Right lobe of liver (tissue), 6 donors: ENCODE data around the gene EMP1. TPM values are rescaled to one million over a fixed set of nuclear protein-coding genes. Genes with fewer than 3 reads are reported as not detected.

Experiments
- ATAC-seq, 4 donors: fragments of 200-7000 bp; cut with Tn5 transposase; one replicate each; pipeline ENCODE4 v1.9.1; 2020; ENCODE audit warnings: mild to moderate bottlenecking in 4 of 4, moderate library complexity in 4 of 4
- DNase-seq, 3 donors: peaks; one replicate each; pipeline ENCODE4 v3.0.0-alpha.2; 2020
- H3K27ac ChIP-seq, 3 donors: fragments of 200-600 bp; one replicate each; pipeline ENCODE4 v1.8.0; 2022
- H3K27me3 ChIP-seq, 2 donors: fragments of 200-600 bp; one replicate each; pipeline ENCODE4 v1.8.0; 2022
- H3K36me3 ChIP-seq, 4 donors: fragments of 200-600 bp; sonication (generic) in 1 of 4; one replicate each; pipeline versions ENCODE4 v1.5.1 to v1.8.0; 2017 to 2022; ENCODE audit warnings: control low read depth in 1 of 4
- H3K4me1 ChIP-seq, 4 donors: fragments of 200-600 bp; sonication (generic) in 1 of 4; one replicate each; pipeline versions ENCODE4 v1.5.1 to v1.8.0; 2017 to 2022; ENCODE audit warnings: control low read depth in 1 of 4
- H3K4me3 ChIP-seq, 3 donors: fragments of 200-600 bp; one replicate each; pipeline ENCODE4 v1.8.0; 2022
- H3K9me3 ChIP-seq, 4 donors: fragments of 200-600 bp; sonication (generic) in 1 of 4; one replicate each; pipeline versions ENCODE4 v1.5.1 to v1.8.0; 2017 to 2022; ENCODE audit warnings: control low read depth in 1 of 4
- CTCF ChIP-seq, 4 donors: fragments of 200-600 bp in 3 of 4; fragments of 450-650 bp in 1 of 4; IDR thresholded peaks; one replicate each; pipeline versions ENCODE4 v1.5.1 to v1.8.0; 2016 to 2022; ENCODE audit warnings: antibody characterized with exemption in 4 of 4, mild to moderate bottlenecking in 2 of 4
- POLR2A ChIP-seq: fragments of 450-650 bp; IDR thresholded peaks from one replicate; pipeline ENCODE4 v1.6.1; 2017; ENCODE audit warnings: antibody characterized with exemption, mild to moderate bottlenecking
- WGBS: methylation state at CpG from one replicate; pipeline ENCODE4 v1.1.6; 2018; ENCODE audit warnings: low coverage, low lambda C conversion rate; ENCODE audit not compliant: insufficient coverage; ENCODE audit errors: missing lambda C conversion rate; 5-methylcytosine and 5-hydroxymethylcytosine counted together
- intact Hi-C, 2 donors: fragments of 100-400 bp; cut with DNase I; formaldehyde crosslinking; loops; one replicate each; pipeline versions ENCODE4 v1.11.2 to v1.14.1; 2022
- total RNA-seq, 6 experiments: library from RNA; depleted of rRNA in 2 of 6; stranded (reverse); fragments of >200 nt in 2 of 6; fragmentation: NEBNext Ultra II Directional in 3 of 6; extraction: Animal tissue kit (Norgen Biotek cat#: 25700) in 3 of 6; gene quantifications; one replicate each; pipeline versions ENCODE4 v1.1.0 to v1.2.4, GENCODE V29; 2016 to 2023
- donor health status: DM: no; HTN: yes; CAD: no.
- donor health status: DM: no; HTN: no; CAD: no.
- donor health status: DM: no; HTN: no; CAD: no.
- donor health status: DM: no; HTN: yes; CAD: no.
- donor health status: DM: no; HTN: yes; CAD: no.

The EMP1 gene
- total RNA-seq, 6 experiments from 2014 or later = 3.1 to 25.0 (median 14.5) TPM

- ATAC-seq (no peak), DNase-seq (no peak)
- H3K27ac ChIP-seq = no peak overlapping the region
- TF ChIP-seq CTCF (IDR thresholded peaks at IDR 0.05) (no peak), POLR2A (no peak)
- no peaks in the 10 kb centered on the region for H3K27me3 ChIP-seq
- no peak overlapping the region for H3K4me3 ChIP-seq
- no peaks in the 10 kb centered on the region for H3K9me3 ChIP-seq
- H3K36me3 ChIP-seq = no peaks in the 10 kb centered on the region
- 58% methylated on average over 3 of the region's 3 CpGs for WGBS
- H3K4me1 ChIP-seq = no peaks in the 10 kb centered on the region
- intact Hi-C loops = no loop called here
These were observed 27.4 kb downstream of the EMP1 start for GRCh38 chr12:13223941-13224340.

- TF ChIP-seq CTCF (IDR thresholded peaks at IDR 0.05) = no peak
- TF ChIP-seq POLR2A = no peak
- Histone ChIP-seq H3K4me3 (no peak overlapping the region), H3K9me3 (no peaks in the 10 kb centered on the region), H3K4me1 (no peaks in the 10 kb centered on the region), H3K27me3 (no peaks in the 10 kb centered on the region), H3K27ac (no peak overlapping the region), H3K36me3 (no peaks in the 10 kb centered on the region)
- ATAC-seq = no peak
- intact Hi-C loops = no loop called here
- DNase-seq = no peak
- WGBS = 54% methylated on average over 6 of the region's 7 CpGs
These were observed 30.7 kb downstream of the EMP1 start for GRCh38 chr12:13227191-13227590.

GRCh38 chr12:13228579-13228978 is 32.1 kb downstream of the EMP1 start:
- WGBS = 52% methylated on average over 5 of the region's 7 CpGs
- Histone ChIP-seq H3K9me3 (no peaks in the 10 kb centered on the region), H3K27ac (no peak overlapping the region), H3K4me3 (no peak overlapping the region), H3K4me1 (no peaks in the 10 kb centered on the region), H3K27me3 (no peaks in the 10 kb centered on the region), H3K36me3 (no peaks in the 10 kb centered on the region)
- intact Hi-C loops = no loop called here
- DNase-seq (no peak), ATAC-seq (no peak)
- TF ChIP-seq POLR2A (no peak), CTCF (IDR thresholded peaks at IDR 0.05) (no peak)

GRCh38 chr12:13229504-13229903 is 33.0 kb downstream of the EMP1 start:
- H3K27ac ChIP-seq = no peak overlapping the region
- ATAC-seq (no peak), DNase-seq (no peak)
- no peak for TF ChIP-seq CTCF (IDR thresholded peaks at IDR 0.05)
- no peak for TF ChIP-seq POLR2A
- H3K4me3 ChIP-seq = no peak overlapping the region
- intact Hi-C loops = no loop called here
- 35% methylated on average over 4 of the region's 5 CpGs for WGBS
- no peaks in the 10 kb centered on the region for H3K27me3 ChIP-seq
- H3K36me3 ChIP-seq = no peaks in the 10 kb centered on the region
- no peaks in the 10 kb centered on the region for H3K9me3 ChIP-seq
- no peaks in the 10 kb centered on the region for H3K4me1 ChIP-seq

GRCh38 chr12:13230500-13230899 is 34.0 kb downstream of the EMP1 start:
- intact Hi-C loops = no loop called here
- Histone ChIP-seq H3K36me3 (no peaks in the 10 kb centered on the region), H3K9me3 (no peaks in the 10 kb centered on the region), H3K27me3 (no peaks in the 10 kb centered on the region), H3K27ac (no peak overlapping the region), H3K4me3 (no peak overlapping the region), H3K4me1 (no peaks in the 10 kb centered on the region)
- WGBS = 67% methylated on average over 5 of the region's 5 CpGs
- no peak for ATAC-seq
- DNase-seq = no peak
- TF ChIP-seq POLR2A (no peak), CTCF (IDR thresholded peaks at IDR 0.05) (no peak)
